NK-92 treated with Interleukin-12 subunit alpha and Interleukin-12 subunit beta, amount 100 ng/mL, for 24 hours (cell line): ENCODE data around the gene HS3ST6.
"Not testable (repeated sequence)": the region's sequence is repeated elsewhere in the genome, so short reads cannot be mapped to it uniquely, and the experiment has no call there.

Experiments
- DNase-seq: peaks from one replicate; lab custom pipeline; 2025; lab: John Stamatoyannopoulos, UW

HS3ST6 gene

GRCh38 chr16:1946495-1947368 is 28.5 kb upstream of the HS3ST6 start:
- no peak for DNase-seq

GRCh38 chr16:1945559-1946391 is 27.6 kb upstream of the HS3ST6 start:
- no peak for DNase-seq

- no peak for DNase-seq
Measured at GRCh38 chr16:1944612-1945199, 26.5 kb upstream of the HS3ST6 start.

GRCh38 chr16:1942810-1943726 is 24.9 kb upstream of the HS3ST6 start, which contains the start of gene MSRB1:
Gene MSRB1 (minus strand): TSS chr16:1943199. CDS start chr16:1943156, 43 bp downstream.
- peak; percentile 100 for DNase-seq

DNA sequence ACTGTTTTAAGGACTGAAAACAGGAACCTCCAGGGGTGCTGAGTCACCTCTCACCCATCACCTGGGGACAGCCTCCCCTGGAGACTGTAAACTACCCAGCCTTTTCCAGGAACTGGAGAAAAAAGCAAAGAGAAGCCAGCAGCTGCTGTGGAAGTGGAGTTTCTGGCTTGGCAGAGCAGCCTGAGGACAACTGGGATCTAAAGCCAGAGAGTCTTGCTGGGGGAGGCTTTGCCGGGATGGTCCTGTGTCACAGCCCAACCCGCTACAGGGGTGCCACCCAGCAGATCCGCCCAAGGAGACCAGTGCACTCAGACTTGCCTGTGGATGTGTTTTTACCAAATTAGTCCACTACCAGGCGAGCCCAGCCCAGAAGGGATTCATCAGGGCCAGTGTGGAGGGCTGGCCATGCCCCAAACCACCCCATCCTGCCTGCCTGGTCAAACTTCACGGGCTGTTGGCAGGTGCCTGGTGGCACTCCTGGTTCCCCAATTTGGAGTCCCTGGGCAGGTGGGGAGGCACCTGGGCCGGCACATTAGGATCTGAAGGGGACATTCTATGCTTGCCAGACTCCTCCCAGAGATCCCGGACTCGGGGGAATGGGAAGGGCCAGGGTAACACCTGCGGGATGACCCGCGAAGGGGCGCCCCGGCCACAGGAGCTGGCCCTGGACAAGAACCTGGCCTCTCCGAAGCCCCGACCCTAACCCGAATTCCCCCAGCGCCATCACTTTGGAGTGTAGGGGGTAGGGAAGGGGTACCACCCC is 24.0 kb upstream of the HS3ST6 start:
- DNase-seq = no peak

DNA sequence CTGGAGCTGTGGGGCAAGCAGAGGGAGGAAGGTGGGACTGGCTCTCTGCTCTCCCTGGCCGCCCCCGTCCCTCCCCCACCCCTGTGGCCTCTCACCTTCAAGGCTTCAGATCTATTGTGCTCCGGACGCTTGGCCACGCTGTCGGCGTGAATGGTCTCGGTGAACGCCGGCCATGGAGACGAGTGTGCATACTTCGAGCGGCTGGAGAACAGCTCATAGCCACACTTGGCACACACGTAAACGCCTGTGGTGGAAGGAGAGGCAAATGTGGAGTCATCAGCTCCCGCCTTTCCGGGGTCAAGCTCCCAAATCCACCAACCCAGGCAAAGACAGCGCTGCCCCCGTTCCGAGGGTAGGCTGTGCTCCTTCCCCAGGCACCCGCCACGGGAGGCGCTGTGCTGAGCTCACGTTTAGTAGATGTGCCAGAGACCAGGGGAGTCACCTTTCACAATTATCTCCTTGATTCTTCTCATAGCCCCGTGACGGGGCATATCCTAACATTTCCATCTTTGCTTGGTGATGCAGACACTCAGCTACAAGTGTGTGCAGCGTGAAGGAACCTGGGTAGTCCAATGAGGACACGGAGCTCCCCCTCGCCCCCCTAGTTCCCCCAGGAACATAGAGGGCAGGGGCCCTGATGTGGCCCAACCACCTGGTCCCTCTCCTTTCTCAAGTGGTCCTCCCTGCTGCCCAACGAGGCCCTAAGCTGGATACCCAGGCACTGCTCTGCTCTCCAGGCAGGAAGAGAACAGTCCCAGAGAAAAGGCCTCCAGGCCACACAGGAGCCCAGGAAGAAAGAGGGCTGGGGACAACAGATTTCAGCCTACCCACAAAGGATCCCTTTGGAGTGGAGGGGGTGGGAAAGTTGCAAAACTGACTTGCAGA is 23.2 kb upstream of the HS3ST6 start:
- DNase-seq = no peak

DNA sequence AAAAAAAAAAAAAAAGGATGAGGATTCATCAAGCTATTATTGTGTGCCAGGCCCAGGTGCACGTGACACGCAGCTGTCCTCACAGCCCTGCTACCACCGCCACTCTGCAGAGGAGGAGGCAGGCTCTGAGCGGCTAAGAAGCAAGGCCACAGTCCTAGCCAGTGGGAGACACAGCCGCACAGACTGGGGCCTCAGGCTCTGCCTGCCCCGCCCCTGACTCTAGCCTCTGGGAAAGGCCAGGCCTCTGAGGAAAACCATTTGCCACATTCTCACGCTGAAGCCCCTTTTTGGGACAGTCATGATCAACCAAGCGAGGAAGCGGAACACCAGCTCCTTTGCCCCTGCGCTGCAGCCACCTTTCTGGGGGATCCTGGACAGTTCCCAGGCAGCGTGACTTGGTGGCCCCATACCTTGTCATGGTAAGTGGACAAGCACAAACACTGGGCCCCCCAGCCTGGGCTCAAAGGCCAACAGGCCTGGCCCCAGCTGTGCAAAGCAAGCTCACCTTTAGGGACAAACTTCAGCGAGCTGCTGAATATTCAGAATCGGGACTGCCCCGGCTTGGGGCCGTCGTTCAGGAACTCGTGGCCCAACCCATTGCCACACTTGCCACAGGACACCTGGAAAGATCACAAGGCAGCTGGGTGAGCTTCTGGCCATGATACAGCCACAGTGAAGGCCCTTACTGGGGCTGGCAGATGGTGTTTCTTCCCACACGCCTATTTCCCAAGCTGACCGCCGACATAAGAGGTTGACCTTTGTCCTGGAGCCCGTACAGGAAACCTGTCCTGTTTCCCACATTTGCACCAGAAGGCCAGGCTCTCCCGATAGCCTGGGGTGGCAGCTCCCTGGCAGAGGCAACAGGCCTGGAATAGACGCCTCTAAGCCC is 22.3 kb upstream of the HS3ST6 start:
- no peak for DNase-seq

DNA sequence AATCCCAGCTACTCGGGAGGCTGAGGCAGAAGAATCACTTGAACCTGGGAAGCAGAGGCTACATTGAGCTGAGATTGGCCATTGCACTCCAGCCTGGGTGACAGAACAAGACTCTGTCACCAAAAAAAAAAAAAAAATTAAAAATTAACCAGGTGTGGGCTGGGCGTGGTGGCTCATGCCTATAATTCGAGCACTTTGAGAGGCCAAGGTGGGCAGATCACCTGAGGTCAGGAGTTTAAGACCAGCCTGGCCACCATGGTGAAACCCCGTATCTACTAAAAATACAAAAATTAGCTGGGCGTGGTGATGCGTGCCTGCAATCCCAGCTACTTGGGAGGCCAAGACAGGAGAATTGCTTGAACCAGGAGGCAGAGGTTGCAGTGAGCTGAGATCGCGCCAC is 21.6 kb upstream of the HS3ST6 start:
- not testable (repeated sequence) for DNase-seq

DNA sequence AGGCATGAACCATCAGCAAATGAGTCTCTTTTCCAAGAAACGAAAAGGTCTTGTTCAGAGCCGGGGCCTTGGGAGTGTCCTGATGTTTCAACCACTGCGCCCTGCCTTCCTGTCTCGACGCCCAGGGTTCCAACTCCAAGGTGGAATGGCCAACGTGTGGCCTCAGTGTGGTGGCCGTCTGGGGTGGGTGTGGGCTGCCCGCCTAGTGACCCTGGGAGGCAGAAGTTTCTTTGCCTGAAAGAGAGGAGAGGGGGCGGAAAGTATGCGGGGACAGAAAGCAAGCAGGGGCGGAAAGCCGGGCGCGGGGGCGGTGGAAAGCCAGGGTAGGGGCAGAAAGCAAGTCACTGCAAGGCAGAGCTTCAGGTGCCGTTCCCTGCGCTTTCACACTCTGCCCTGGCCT is 20.7 kb upstream of the HS3ST6 start:
- DNase-seq = no peak

GRCh38 chr16:1938316-1938715 is 20.1 kb upstream of the HS3ST6 start:
- no peak for DNase-seq

DNA sequence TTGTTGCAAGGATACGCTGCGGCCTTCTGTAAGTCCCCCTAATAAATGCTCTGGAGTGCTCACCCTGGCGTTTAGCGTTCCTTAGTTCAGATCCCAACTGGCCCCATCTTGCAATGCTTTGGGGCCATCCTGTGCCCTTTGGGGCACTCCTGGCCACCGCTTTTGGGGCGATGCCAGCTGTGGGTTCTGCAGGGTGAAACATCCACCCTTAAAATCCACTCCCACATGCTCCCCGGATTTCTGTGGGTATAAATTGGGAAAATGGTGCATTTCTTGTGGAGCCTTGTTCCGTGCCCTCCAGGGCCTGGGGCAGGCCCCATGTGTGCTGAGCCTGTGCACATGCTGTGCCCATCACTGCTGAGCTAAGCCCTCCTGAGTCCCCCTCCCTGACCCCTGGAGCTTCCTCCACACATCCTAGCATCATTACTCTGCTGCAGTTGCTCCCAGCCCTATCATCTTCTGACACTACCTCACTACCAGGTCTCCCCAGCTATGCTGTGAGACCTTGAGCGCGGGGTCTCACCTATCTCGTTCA is 18.8 kb upstream of the HS3ST6 start:
- DNase-seq = no peak

DNA sequence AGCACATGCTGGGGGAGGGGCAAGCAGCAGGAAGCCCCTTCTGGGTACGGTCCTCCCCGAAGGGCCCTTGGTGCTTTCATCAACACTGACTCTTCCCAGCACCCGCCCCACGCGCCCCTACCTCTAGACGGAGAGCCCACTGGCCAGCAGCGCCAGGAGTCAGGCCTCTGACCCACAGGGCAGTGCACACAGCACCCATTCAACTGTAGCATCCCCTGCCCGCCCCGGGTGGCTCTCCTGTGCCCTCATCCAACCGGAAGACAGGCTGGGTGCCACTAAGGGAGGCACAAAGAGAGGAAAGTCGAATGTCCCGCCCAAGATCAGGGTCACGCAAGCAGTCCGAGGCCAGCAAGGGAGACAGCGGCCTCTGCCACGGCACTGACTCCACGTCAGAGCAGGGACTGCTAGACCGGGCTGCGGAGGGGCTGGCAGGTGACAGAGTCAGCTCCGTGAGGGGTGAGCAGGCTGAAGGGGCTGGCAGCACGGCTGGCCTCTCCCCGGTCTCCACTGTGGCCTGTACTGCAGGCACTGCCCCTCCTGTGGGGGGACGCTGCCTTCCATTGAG is 15.0 kb upstream of the HS3ST6 start:
- DNase-seq = no peak

GRCh38 chr16:1932050-1933028 is 14.1 kb upstream of the HS3ST6 start:
- DNase-seq = no peak

DNA sequence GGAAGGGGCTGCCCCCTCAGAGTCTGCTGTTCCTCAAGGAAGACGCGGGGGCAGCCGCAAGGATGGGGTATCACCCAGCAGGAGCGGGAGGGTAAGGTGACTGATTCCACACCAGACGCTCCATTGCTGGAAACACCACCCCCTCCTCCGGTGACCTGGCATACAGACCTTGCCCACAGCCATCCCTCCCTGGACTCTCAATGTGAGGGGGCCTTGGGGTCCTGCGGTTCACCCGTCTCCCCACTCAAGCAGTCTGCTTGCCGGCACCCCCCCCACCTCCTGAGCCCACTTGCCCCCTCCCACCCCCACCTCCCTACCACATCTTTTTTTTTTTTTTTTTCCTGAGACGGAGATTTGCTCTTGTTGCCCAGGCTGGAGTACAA is 12.1 kb upstream of the HS3ST6 start:
- no peak for DNase-seq

DNA sequence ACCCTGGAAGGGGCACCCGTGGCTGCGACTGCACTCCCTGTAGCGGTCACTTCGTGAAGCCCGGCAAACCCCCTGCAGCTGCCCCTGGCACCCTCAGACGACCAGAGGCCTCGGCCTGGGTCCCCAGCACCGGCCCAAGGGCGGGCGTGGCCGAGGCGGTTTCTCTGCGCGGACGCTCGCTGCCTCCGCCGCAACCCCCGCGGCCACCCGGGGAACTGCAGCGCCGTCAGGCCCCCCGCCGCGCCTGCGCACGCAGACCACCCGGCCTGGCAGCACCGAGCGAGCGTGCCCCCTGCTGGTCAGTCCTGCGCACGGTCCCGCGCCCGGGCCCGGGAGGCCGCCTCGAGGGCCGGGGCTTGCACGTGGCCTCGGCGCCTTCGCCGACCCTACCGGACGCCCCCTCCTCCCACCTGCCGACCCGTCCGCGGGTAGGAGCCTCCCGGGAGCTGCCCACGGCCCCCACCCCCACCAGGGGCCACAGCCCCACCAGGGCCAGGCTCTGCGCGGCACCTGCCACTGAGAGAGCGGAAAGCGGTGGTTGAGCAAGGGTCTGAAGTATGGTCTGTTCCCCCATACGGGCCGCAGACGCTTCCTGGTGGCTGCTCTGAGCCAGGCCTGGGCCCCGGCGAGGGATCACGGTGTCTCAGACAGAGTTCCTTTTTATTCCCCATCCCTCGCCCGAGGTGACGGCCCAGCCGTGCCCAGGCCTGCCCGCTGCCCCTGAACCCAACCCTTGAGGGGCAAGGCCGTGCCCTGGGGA is 11.5 kb upstream of the HS3ST6 start:
- DNase-seq = peak; percentile 79

GRCh38 chr16:1929105-1929504 is 10.9 kb upstream of the HS3ST6 start:
- DNase-seq = no peak
